AG04450 (cell line): Measurements from ENCODE around the gene ERC1. TPM values are rescaled to one million over a fixed set of nuclear protein-coding genes. Genes with fewer than 3 reads are reported as not detected.

Experiments
- CTCF ChIA-PET: fragments of 300-600, 350-600 bp; formaldehyde crosslinking; extraction: SDS; loops from one replicate; lab custom pipeline; 2022; ENCODE audit warnings: antibody characterized with exemption, inconsistent platforms; lab: Charles Lee
- POLR2A ChIA-PET: fragments of 350-600 bp; formaldehyde crosslinking; extraction: SDS; loops from one replicate; lab custom pipeline; 2021; ENCODE audit warnings: antibody characterized with exemption, inconsistent platforms; lab: Yijun Ruan, JAX
- DNase-seq: peaks from one replicate; pipeline ENCODE4 v3.0.0-alpha.2; 2011; ENCODE audit warnings: low read depth, low spot score
- H3K27ac ChIP-seq: one replicate; pipeline ENCODE4 v1.5.1; 2012; ENCODE audit warnings: low read depth, low read length, control low read depth
- H3K27me3 ChIP-seq: one replicate; pipeline ENCODE4 v1.6.0; 2012; ENCODE audit warnings: low read length; ENCODE audit not compliant: control insufficient read depth, insufficient read depth
- H3K4me3 ChIP-seq: 2 replicates; pipeline ENCODE4 v1.5.1; 2011; ENCODE audit warnings: mild to moderate bottlenecking, low read depth, low read length, control low read depth
- H3K9me3 ChIP-seq: 2 replicates; pipeline ENCODE4 v1.5.1; 2012; ENCODE audit warnings: low read length; ENCODE audit not compliant: control insufficient read depth, insufficient read depth
- CTCF ChIP-seq: IDR thresholded peaks from 2 replicates; pipeline ENCODE4 v1.5.1; 2011; ENCODE audit warnings: low read depth, low read length, control low read depth, inconsistent platforms
- polyA plus RNA-seq: library from polyadenylated mRNA; depleted of rRNA; stranded (reverse); fragments of >200 nt; gene quantifications from 2 replicates; pipeline ENCODE4 v1.2.3, GENCODE V29; 2011

The ERC1 gene
- polyA plus RNA-seq, 1 experiment = 28.6 TPM

- peak; percentile 49 for DNase-seq
- no peak for TF ChIP-seq CTCF
- POLR2A ChIA-PET = interaction anchor here (1.0 kb wide), 1 partner anchor 169 kb away, joined by 4 read pairs; no protein-coding TSS in a partner anchor
- Histone ChIP-seq H3K9me3 (no peaks in the 10 kb centered on the region; the same call in 1 of the 2 replicates), H3K4me3 (no peak overlapping the region), H3K27ac (no peak overlapping the region), H3K27me3 (no peaks in the 10 kb centered on the region)
- CTCF ChIA-PET = interaction anchor here (2.3 kb wide), 1 partner anchor 401 kb away, joined by 12 read pairs; no protein-coding TSS in a partner anchor
These were observed 527.8 kb downstream of the ERC1 start for GRCh38 chr12:1518591-1519516.

DNA sequence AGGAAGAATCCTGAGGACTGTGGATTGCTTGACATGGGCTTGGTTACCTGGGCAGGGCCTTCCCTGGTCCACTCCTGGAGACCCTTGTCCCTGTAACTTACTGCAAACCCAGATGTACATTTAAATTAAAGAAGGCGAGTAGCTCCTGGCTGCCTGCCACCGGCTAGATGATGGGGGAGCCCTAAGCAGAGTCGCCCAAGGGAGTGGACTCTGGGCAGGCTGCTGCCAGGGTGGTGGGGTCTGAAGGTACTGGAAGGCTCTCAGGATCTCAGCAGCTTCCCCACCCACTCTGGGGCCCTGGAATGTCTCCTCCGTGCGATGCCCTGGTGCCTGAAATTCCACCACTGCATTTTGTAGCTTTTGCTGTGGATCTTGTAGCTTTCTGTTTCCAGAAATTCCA, 528.6 kb downstream of the ERC1 start:
- Histone ChIP-seq H3K27me3 (no peaks in the 10 kb centered on the region), H3K9me3 (no peaks in the 10 kb centered on the region; the same call in 1 of the 2 replicates), H3K27ac (no peak overlapping the region), H3K4me3 (no peak overlapping the region)
- DNase-seq = no peak
- no peak for TF ChIP-seq CTCF
- POLR2A ChIA-PET = interaction anchor here (0.6 to 1.0 kb wide), 2 partner anchors 45 to 169 kb away, joined by 3 to 4 read pairs; no protein-coding TSS in a partner anchor
- CTCF ChIA-PET = interaction anchor here (2.3 kb wide), 1 partner anchor 402 kb away, joined by 12 read pairs; no protein-coding TSS in a partner anchor

GRCh38 chr12:1523046-1523445, 532.0 kb downstream of the ERC1 start:
- TF ChIP-seq CTCF = no peak
- Histone ChIP-seq H3K4me3 (no peak overlapping the region), H3K27ac (no peak overlapping the region), H3K27me3 (no peaks in the 10 kb centered on the region), H3K9me3 (no peaks in the 10 kb centered on the region)
- ChIA-PET CTCF (interaction anchor here (0.9 kb wide), 1 partner anchor 405 kb away, joined by 3 read pairs; no protein-coding TSS in a partner anchor), POLR2A (no interaction called here)
- DNase-seq = no peak

DNA sequence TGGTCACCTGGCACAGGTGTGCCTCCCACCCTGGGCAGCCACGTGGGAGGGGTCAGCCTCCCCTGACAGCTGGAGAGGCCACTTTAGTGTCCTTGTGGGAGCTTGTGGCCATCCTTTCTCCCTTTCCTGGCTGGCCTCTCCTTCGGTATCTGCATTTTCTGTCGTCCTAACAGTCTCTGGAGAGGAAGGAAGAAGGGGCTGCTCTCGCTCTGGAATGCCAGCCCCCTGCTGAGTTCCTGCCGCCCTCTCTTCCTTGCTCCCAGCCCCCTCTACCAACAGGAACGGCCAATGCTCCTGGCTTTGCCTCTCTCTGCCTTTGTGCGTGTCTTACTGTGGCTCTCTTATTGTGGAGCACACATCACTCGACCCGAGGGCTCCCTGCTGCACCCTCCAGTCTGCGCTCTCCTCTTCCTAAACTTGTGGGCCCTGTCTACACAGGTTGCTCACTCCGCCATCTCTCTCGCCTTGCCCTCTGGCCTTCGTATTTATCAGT, 532.6 kb downstream of the ERC1 start:
- POLR2A ChIA-PET = interaction anchor here (0.8 kb wide), 1 partner anchor 1555 kb away, joined by 5 read pairs; no protein-coding TSS in a partner anchor
- Histone ChIP-seq H3K27ac (no peak overlapping the region), H3K27me3 (no peaks in the 10 kb centered on the region), H3K9me3 (no peaks in the 10 kb centered on the region), H3K4me3 (no peak overlapping the region)
- no peak for TF ChIP-seq CTCF
- CTCF ChIA-PET = interaction anchor here (1.6 kb wide), 1 partner anchor 405 kb away, joined by 3 read pairs; no protein-coding TSS in a partner anchor
- DNase-seq = no peak
